GM19240 (cell line): ENCODE data around the gene CEP164.

Source experiments
- DNase-seq: peaks from one replicate; pipeline ENCODE4 v3.0.0; 2011; ENCODE audit warnings: low spot score; ENCODE audit not compliant: insufficient read length

CEP164 gene

GRCh38 chr11:117327567-117328374 lies at the start of gene CEP164:
Gene CEP164 (plus strand): TSS chr11:117327854. CDS start chr11:117338587, 10,733 bp downstream.
- DNase-seq, result peak; percentile 99

GRCh38 chr11:117278347-117278746 lies 49.3 kb upstream of the CEP164 start:
- DNase-seq, result no peak

GRCh38 chr11:117279711-117280376 lies 47.8 kb upstream of the CEP164 start:
- no peak for DNase-seq

- no peak for DNase-seq
These were observed 46.5 kb upstream of the CEP164 start for GRCh38 chr11:117281159-117281558.

GRCh38 chr11:117281869-117282268 lies 45.8 kb upstream of the CEP164 start:
- no peak for DNase-seq

DNA sequence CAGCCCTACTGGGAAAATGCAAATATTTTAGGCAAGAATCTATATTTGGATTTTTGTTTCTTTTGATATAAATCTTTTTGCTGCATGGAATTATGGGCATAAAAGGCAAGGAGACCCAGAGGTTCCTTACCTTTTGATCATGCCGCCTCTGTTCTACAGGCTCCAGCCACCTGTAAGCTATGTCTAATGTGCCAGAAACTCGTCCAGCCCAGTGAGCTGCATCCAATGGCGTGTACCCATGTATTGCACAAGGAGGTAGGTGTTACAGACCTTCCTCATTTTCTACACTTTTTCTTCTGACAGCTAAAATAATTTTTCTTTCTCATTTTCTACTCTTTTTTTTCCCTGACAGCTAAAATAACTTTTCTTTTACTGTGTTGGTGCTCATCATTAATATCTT lies 44.7 kb upstream of the CEP164 start:
- no peak for DNase-seq

- no peak for DNase-seq
These were observed 43.6 kb upstream of the CEP164 start for GRCh38 chr11:117284053-117284452.

DNA sequence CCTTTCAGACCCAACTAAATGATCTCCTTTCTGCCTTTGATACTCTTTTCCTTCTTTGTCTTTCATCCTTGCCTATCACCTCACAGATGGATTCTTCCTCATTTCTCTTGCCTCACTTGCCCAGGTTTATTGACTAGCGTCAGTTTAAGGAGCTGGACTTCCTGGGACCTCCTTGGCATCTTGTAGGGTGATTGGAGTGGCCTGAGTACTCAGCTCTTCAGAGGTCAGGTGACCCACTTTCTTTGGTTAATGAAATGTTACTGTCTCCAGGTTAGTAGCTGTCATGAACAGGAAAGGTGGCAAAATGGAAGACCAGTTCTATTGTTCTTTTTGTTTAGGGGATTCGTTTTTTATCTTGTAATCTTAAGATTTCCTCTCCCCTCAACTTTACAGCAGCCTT lies 41.1 kb upstream of the CEP164 start:
- no peak for DNase-seq

DNA sequence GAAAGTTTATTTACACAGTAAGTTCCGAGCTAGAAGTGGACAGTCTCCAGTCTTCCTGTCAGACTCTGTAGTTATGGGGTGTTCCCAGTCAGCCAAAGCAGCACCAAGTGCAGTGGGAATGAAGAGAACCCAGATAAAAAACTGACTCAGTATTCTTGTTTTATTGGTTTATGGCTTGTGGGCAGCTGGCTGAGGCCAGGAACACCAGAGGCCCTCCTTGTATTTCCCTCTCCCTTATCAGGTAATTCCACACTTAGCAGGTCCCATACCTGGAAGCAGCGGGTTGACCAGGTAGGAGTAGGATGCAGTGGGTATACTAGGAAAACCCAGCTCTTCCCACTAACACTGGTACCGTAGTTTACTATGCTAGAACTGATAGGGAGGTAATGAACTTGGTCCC lies 40.0 kb upstream of the CEP164 start:
- DNase-seq, result no peak

GRCh38 chr11:117289795-117290194 lies 37.9 kb upstream of the CEP164 start:
- DNase-seq, result no peak

DNA sequence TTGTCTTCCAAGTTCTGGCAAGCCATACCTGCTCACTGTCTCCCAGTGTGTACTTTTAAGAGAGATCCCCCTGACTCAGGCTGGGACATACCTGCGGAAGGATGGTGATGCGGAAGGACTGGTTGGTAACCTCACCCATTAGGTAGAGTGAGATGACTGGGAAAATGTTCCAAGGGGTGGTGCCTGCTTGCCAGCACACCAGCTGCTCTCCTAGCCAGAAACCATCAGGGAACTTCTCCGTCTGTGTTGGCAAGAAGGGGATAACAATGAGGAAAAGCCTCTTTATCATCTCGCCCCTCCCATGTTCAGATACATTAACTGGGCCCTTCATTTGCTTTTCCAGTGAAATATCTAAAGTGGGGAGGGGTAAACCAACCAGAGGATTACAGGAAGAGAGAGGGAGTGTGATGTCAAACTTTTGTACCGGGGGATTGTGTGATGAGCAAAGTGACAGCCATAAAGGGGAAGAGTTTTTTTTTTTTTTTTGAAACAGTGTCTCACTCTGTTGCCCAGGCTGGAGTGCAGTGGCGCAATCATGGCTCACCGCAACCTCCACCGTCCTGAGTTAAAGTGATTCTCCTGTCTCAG lies 36.8 kb upstream of the CEP164 start, which contains the start of gene BACE1-AS:
BACE1-AS (plus strand) TSS at position 538 of the 588 bp plus-strand sequence.
- DNase-seq, result no peak

GRCh38 chr11:117292616-117293015 lies 35.0 kb upstream of the CEP164 start:
- DNase-seq, result no peak

- no peak for DNase-seq
These were observed 32.1 kb upstream of the CEP164 start for GRCh38 chr11:117295438-117296137.

GRCh38 chr11:117296881-117297280 lies 30.8 kb upstream of the CEP164 start:
- DNase-seq, result no peak

DNA sequence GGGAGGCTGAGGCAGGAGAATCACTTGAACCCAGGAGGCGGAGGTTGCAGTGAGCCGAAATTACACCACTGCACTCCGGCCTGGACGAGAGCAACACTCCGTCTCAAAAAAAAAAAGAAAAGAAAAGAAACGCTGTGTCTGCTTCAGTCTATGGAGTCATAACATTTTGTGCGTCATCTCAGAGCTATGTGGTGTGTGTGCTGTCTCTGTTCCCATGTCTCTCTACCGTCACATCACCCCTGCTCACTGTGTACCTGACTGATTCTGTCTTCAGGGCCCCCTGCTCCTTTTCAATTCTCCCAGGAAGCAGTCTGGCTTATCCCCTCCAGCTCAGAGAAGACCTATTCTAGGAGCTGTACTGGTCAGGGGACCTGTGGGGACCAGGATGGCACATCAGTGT lies 29.5 kb upstream of the CEP164 start:
- DNase-seq, result no peak

GRCh38 chr11:117299351-117300282 lies 28.0 kb upstream of the CEP164 start:
- no peak for DNase-seq

DNA sequence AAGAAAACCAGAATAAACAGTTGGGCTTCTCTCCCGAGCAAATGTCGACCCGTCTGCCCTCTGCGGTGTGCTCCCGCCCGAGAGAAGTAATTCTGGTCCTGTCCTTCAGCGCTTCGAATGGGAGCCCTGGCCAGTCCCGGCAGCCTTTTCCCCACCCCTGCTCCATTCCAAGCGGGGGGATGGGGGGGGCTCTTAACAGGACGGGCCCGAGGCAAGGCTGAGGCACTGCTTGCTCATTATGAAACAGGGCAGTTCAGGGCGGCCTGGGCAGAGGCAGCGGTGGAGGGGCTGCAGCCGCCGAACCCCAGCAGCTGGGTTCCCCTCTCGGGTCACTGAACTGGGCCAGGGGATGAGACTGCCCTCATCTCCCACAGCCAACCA lies 27.4 kb upstream of the CEP164 start:
- no peak for DNase-seq

DNA sequence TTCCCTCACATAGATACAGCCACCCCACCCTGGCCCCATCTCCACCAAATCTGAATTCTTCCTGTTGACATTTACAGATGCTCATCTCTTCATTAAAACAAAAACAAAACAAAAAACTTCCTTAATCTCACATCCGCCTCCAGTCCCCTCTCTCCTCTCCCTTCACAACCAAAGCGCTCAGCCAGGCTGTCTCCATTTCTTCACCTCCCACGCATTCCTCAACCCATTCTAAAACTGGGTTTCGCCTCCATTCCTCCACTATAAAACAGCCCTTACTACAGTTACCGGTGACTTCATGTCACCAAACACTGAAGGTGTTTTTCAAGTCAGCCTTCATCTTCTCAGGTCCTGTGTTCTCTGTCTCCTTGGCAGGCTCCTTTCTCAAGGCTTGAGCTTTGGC lies 26.9 kb upstream of the CEP164 start:
- no peak for DNase-seq

GRCh38 chr11:117302228-117302627 lies 25.4 kb upstream of the CEP164 start:
- no peak for DNase-seq

DNA sequence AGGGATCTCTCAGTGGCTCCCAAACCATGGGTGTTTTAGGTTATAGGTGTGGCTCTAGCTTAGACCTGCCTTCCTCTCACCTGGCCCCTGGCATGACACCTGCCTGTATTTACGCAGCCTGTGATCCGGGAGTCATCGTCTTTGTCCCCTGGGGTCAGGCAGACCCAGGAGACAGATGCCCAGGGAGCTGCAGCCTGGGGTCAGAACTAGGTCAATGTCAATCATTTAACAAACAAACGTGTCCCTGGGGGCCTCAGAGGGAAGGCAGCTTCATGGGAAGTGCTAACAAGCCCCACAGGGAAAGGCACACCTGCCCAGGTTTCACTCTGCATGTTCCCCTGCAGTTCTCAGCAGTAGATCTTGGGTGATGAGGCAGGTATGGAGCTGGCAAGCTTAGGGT lies 24.6 kb upstream of the CEP164 start:
- no peak for DNase-seq
